Fibroblast of skin of left quadriceps (primary cell): ENCODE data around the gene ZNF462.
A peak's percentile ranks its signal among the peaks of the same experiment; 100 is the strongest.
"Not testable (repeated sequence)": the region's sequence is repeated elsewhere in the genome, so short reads cannot be mapped to it uniquely, and the experiment has no call there.

Experiments
- DNase-seq, 2 experiments: peaks; one replicate each; pipeline ENCODE4 v3.0.0-alpha.2; 2013; ENCODE audit warnings: low read depth in 2 of 2

ZNF462 gene

GRCh38 chr9:106889061-106889590, 26.2 kb downstream of the ZNF462 start:
- no peak for DNase-seq

GRCh38 chr9:106890608-106891007, 27.6 kb downstream of the ZNF462 start:
- no peak for DNase-seq

GRCh38 chr9:106891286-106891685, 28.3 kb downstream of the ZNF462 start:
- DNase-seq: no peak

DNA sequence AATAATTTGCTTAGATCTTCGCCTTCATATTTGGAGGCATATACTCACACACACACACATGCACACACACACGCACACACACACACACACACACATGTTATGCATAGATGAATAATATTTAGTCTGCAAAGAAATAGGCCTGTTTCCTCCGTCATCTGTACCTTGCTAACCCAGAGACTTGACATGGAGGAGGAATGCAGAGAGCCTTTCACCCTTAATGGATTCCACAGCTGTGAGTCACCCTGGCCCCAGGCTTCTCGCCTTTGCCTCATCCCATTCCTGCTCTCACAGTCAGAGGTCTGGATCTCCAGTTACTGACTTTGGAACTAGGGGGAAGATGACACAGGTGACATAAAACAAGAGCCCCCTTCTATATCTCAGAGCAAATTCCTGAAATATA, 29.7 kb downstream of the ZNF462 start:
- peak; percentile 94 to 95 for DNase-seq

DNA sequence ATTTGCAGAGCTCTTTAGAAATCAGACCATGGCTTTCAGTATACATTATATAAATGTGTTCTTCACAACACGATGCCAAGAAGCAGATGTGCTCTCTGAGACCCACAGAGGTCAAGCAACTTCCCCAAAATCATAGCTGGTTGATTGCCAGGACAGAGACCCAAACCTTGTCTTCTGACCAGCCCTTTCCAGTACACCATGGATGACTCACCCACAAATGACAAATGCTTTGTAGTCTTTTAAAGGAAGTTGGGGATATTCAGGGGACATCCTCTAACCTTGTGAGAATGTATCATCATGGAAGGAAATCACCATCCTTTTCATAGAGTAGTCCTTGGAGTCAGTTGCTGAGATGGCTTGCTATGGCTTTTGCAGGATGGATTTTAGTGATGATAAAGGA, 30.1 kb downstream of the ZNF462 start:
- DNase-seq: no peak

- no peak for DNase-seq
These were observed 33.7 kb downstream of the ZNF462 start for GRCh38 chr9:106896695-106897094.

- peak in 1 of 2 experiments; percentile 27 for DNase-seq
These were observed 34.3 kb downstream of the ZNF462 start for GRCh38 chr9:106897236-106897635.

DNA sequence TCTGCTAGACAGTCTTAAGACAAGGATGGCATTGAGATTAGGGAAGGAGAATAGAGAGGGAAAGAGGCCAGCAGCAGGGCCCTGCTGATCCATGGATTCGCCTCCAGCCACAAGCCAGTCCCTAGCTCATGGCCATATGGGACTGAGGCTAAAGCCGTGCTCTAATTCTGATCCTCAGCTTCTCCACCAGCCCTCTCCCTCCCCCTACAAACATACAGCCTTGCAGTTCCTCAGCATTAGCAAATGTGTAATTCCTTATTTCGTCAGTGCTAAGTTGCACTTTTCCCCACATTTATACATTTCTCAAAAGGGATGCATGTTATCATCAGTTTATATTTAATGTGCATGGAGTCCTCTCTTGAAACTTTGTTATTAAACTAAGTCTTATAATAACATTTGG, 34.8 kb downstream of the ZNF462 start:
- DNase-seq: no peak

DNA sequence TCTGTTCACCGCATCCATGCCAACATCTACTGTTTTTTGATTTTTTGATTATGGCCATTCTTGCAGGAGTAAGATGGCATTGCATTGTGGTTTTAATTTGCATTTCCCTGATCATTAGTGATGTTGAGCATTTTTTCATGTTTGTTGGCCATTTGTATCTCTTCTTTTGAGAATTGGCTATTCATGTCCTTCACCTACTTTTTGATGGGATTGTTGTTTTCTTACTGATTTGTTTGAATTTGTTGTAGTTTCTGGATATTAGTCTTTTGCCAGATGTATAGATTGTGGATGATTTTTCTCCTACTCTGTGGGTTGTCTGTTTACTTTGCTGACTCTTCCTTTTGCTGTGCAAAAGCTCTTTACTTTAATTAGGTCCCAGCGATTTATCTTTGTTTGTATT, 37.6 kb downstream of the ZNF462 start:
- DNase-seq: not testable (repeated sequence)

DNA sequence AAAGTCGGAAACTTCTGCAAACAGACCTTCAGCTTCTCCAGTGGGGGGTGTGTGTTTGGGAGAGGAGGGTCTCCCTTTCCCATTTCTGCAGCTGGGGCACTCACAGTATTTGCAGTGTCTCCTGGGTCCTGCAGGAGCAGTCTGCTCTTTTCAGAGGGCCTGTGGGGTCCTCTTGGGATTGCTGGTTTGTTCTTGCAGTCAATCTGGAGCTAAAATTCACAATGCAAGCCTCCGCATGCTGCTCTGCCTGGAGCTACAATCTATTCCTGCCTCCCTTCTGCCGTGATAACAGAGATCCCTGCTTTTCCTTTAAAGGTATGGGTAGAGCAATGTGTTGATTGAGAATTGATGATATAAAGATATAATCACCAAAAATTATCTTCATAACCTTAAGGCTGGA, 43.2 kb downstream of the ZNF462 start:
- no peak for DNase-seq

- no peak for DNase-seq
These were observed 49.0 kb downstream of the ZNF462 start for GRCh38 chr9:106911951-106912350.

- no peak for DNase-seq
These were observed 50.3 kb downstream of the ZNF462 start for GRCh38 chr9:106913276-106913675.

DNA sequence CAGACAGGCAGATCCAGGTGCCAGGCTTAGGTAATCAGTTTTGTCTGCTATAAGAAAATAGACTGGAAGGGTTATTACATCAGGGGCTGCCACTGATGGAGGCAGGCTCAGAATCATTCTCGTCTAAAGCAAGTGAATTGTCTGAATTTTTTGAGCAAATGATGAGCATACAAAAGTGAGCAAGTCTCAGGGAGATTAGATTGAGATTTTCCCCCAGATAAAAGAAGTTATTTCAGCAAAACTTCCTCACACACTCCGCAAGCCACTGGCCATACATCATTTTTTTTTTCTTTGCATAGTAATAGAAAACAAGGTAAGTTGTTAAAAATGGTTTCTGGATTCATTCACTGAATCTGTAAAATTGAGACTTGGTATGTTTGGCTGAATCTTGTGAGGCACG, 52.9 kb downstream of the ZNF462 start:
- no peak for DNase-seq

DNA sequence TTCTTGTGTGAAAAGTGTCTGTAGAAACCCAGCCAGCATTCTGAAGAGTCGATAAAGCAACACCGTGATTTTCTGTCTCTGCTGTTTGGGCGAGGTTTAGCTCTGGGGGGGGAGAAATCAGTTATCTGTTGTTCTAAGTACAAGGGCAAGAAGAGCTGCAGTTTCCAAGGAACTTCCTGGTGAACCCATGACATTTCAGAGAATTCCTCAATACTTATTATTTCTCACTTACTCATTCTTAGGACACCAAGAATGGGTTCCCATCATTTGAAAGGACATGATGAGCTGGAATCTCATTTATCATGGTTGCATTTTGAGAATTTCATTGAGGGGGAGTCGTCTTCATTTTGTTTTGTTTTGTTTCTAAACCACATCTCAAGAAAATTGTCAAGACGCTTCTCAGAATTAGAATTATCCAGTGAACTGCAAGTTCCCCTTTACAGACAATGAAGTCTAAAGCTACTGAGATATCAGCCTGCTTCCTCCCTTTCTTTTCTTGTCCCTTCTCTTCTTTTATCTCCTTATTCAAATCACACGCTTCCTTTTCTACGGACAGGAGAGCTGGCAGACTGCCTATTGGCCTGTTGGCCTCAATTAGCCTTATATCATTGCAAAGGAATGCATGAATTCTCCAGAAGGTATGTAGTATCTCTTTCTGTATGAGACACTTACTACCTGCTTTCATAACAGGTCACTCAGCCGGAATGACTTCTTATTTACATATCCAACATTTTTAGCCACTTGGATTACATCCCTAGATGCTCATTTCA, 53.7 kb downstream of the ZNF462 start:
- peak; percentile 68 to 72 for DNase-seq

GRCh38 chr9:106918825-106919509, 56.0 kb downstream of the ZNF462 start:
- DNase-seq: no peak

GRCh38 chr9:106920091-106920490, 57.1 kb downstream of the ZNF462 start:
- DNase-seq: no peak

GRCh38 chr9:106920701-106921283, 57.8 kb downstream of the ZNF462 start:
- no peak for DNase-seq

GRCh38 chr9:106921341-106921899, 58.5 kb downstream of the ZNF462 start:
- peak; percentile 20 to 29 for DNase-seq

DNA sequence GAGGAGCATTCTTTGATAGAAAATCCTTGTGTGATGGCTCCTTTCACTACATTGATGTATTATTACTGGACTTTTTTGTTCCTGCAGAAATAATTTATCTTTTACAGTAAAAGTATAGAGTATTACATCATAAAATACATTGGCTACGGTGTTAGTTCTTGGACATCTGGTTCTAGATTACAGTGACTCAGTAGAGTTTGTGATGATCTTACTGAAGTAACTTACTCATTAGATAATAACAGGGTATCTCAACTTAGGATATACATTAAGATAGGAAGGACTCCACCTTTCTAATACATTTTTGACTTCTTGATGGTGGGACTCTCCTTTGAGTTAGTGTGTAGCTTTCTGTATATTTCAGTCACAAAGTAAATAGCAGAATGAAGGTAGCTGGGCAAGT, 59.1 kb downstream of the ZNF462 start:
- DNase-seq: no peak

DNA sequence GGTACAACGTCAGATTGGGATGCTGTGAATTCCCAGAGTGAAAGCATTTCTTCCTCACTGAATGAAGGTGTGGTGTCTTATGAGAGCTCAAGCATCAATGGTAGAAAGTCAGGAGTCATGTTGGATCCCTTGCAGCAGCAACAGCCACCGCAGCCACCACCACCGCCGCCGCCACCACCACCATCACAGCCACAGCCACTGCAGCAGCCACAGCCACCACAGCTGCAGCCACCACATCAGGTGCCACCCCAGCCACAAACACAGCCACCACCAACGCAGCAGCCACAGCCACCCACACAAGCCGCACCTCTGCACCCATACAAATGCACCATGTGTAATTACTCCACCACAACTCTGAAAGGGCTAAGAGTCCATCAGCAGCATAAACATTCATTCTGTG, 62.4 kb downstream of the ZNF462 start:
- DNase-seq: no peak

DNA sequence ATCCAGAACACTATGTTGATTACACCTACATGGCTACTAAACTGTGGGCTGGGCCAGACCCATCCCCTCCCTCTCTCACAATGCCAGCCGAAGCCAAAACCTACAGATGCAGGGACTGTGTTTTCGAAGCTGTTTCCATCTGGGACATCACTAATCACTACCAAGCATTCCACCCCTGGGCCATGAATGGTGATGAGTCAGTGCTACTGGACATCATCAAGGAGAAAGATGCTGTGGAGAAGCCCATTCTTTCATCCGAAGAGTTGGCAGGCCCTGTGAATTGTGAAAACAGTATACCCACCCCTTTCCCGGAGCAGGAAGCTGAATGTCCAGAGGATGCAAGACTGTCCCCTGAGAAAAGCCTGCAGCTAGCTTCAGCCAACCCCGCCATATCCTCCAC, 65.0 kb downstream of the ZNF462 start:
- no peak for DNase-seq

- DNase-seq: no peak
These were observed 65.4 kb downstream of the ZNF462 start for GRCh38 chr9:106928350-106928749.
